GM18870 (cell line): ENCODE results near the gene RP2.

Experiments
- ATAC-seq: cut with Tn5 transposase; IDR thresholded peaks from one replicate; pipeline ENCODE4 v1.9.1; 2021; ENCODE audit warnings: moderate library complexity; ENCODE audit not compliant: unreplicated experiment

Gene RP2

GRCh38 chrX:46917622-46918021 lies 80.8 kb downstream of the RP2 start:
- no peak for ATAC-seq

DNA sequence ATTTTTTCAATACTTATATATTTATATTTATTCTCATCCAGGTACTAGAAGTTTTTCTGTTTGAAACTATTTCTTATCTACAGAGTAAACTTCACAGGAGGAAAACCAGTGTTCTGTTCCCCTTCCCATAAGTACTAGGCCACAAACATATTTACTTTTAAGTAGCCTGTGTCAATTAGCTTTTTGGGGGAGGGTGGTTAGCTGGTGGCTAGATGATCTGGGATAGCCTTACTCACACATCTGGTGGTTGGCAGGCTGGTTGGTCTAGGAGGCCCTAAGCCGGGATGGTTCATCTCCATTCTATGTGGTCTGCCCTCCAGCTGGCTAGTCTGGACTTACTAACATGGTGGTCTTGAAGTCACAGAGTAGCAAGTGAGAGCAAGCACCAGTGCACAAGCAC lies 81.6 kb downstream of the RP2 start:
- ATAC-seq: no peak

DNA sequence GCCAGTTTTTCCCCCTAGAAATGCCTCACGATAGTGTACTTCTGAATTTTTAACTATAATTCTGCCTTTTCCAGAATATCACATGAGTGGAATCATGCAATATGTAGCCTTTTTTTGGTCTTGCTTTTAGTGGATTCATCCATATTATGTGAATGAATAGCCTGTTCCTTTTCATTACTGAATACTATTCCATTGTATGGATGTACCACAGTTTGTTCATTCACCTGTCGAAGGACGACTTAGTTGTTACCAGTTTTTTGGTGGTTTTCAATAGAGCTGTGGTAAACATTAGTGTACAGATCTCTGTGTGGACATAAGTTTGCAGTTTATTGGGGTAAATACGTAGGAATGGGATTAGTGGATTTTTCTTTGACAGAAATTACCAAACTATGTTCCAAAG lies 83.4 kb downstream of the RP2 start:
- no peak for ATAC-seq

- ATAC-seq: no peak
Measured at GRCh38 chrX:46922611-46923010, 85.8 kb downstream of the RP2 start.

DNA sequence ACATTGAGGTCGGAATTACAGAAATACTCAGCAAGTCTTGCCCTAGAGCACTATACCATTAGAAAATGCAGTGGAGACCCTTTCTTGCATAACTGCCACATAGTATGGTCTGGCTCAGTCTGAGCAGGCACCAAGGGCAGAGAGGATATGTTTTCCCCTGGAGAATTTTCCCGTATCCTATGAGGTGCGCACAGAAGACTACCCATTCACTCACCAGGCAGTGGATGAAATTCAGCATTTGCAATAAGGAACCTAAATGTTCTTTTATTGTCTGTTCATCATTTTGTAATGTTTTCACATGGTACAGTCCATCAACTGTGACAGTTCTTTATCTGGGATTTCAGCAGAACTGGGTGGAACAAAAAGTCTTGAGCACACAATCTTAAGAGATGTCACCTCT lies 90.9 kb downstream of the RP2 start:
- ATAC-seq: no peak

DNA sequence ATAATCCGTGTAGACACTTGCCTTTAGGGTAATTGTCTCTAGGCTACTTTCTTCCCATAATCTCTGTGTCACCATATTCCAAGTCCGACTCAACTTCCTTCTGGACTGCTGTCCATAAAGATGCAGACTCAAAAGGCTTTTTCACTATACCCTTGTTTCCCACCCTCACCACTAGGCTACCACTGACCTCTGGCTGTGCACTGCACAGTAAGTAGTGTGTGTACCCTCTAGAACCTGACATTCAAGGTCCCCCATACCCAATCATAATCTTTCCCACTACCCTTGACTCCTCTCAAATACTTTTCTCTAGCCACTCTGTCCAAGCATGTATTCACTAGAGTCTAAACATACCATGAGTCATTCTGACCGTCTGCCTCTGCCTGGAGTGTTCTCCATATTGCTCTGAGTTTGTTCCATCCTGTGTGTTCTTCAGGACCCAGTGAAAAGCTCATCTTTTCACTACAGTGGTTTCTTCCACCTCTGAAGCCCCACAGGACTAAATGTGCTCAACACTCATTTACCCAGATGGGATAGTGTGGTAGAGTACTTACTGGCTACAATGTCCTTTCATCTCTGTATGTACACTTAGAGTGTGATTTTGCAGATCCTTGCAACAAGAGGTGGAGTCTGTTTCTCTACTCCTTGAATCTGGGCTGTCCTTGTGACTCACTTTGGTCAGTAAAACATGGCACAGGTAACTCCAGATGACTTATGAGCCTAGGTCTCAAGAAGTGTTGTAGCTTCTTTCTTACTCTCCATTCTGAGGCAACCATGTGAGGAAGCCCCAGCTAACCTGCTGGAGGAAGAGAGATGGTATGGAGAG lies 92.8 kb downstream of the RP2 start:
- no peak for ATAC-seq
